GM21723 (cell line): Measurements from ENCODE around the gene TMEM8B.

ENCODE experiments used
- ATAC-seq: cut with Tn5 transposase; IDR thresholded peaks from one replicate; pipeline ENCODE4 v1.9.1; 2021; ENCODE audit warnings: mild to moderate bottlenecking, moderate library complexity; ENCODE audit not compliant: unreplicated experiment

Gene TMEM8B

GRCh38 chr9:35836595-35836994, 7.6 kb downstream of the TMEM8B start:
- ATAC-seq = no peak

GRCh38 chr9:35839926-35840325, 10.9 kb downstream of the TMEM8B start:
- ATAC-seq = no peak

GRCh38 chr9:35840881-35841644, 12.0 kb downstream of the TMEM8B start:
- no peak for ATAC-seq

GRCh38 chr9:35841645-35841900, 12.5 kb downstream of the TMEM8B start:
- ATAC-seq = no peak

- no peak for ATAC-seq
These were observed 13.2 kb downstream of the TMEM8B start for GRCh38 chr9:35842020-35842745.

- no peak for ATAC-seq
These were observed 13.8 kb downstream of the TMEM8B start for GRCh38 chr9:35842795-35843194.

- no peak for ATAC-seq
These were observed 15.7 kb downstream of the TMEM8B start for GRCh38 chr9:35844628-35845270.

- ATAC-seq = no peak
These were observed 17.1 kb downstream of the TMEM8B start for GRCh38 chr9:35845824-35846771.

GRCh38 chr9:35847792-35848572, 19.0 kb downstream of the TMEM8B start:
- peak; percentile 91 for ATAC-seq

- no peak for ATAC-seq
These were observed 23.3 kb downstream of the TMEM8B start for GRCh38 chr9:35852267-35852815.

- no peak for ATAC-seq
These were observed 24.1 kb downstream of the TMEM8B start for GRCh38 chr9:35852876-35853865.

- no peak for ATAC-seq
These were observed 25.2 kb downstream of the TMEM8B start for GRCh38 chr9:35854091-35854762.

GRCh38 chr9:35856206-35856605, 27.2 kb downstream of the TMEM8B start:
- ATAC-seq = no peak

- ATAC-seq = no peak
These were observed 27.9 kb downstream of the TMEM8B start for GRCh38 chr9:35856882-35857281.

- ATAC-seq = no peak
These were observed 29.4 kb downstream of the TMEM8B start for GRCh38 chr9:35858458-35858857.

GRCh38 chr9:35859310-35859989, 30.4 kb downstream of the TMEM8B start:
- ATAC-seq = no peak

GRCh38 chr9:35859990-35860339, 30.9 kb downstream of the TMEM8B start:
- ATAC-seq = no peak
